HUES6 (cell line): ENCODE results near the gene CCDC85C.

Experiments used
- H3K27ac ChIP-seq: 2 replicates; pipeline ENCODE4 v1.7.0; 2013; ENCODE audit warnings: low read depth, mild to moderate bottlenecking, low read length, inconsistent platforms
- H3K27me3 ChIP-seq: 2 replicates; pipeline ENCODE4 v1.6.1; 2013; ENCODE audit warnings: low read length; ENCODE audit not compliant: control insufficient read depth, insufficient read depth
- H3K36me3 ChIP-seq: 2 replicates; pipeline ENCODE4 v1.6.1; 2013; ENCODE audit warnings: low read length; ENCODE audit not compliant: control insufficient read depth, insufficient read depth
- H3K4me1 ChIP-seq: 2 replicates; pipeline ENCODE4 v1.6.1; 2013; ENCODE audit warnings: low read length; ENCODE audit not compliant: control insufficient read depth, insufficient read depth
- H3K4me3 ChIP-seq: 2 replicates; pipeline ENCODE4 v1.5.1; 2013; ENCODE audit warnings: low read depth, low read length
- H3K9ac ChIP-seq: one replicate; pipeline ENCODE4 v1.6.1; 2013; ENCODE audit warnings: mild to moderate bottlenecking, low read length
- H3K9me3 ChIP-seq: 2 replicates; pipeline ENCODE4 v1.6.1; 2013; ENCODE audit warnings: low read depth, low read length; ENCODE audit not compliant: control insufficient read depth, insufficient read depth

Gene CCDC85C

DNA sequence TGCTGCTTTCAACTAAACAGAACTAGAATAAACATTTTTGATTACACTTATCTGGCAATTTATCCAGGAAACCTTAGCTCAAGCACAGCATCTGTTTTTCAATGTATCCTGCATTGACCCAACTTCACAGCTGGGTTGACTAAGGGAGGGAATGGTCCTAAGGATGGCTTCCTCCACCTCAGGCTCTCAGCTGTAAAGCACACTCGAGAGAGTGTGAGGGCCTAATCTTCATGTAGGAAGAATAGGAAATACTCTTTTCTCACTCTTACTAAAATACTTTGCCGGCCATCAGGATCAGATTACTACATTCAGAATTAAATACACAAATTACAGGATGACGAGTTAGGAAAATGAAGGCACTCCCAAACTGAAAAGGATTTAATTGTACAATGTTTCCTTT lies 130.5 kb downstream of the CCDC85C start:
- Histone ChIP-seq H3K9ac (no peak overlapping the region), H3K9me3 (no peaks in the 10 kb centered on the region), H3K27ac (no peak overlapping the region), H3K4me3 (no peak overlapping the region), H3K4me1 (peaks cover 22% of the 10 kb centered on the region), H3K27me3 (no peaks in the 10 kb centered on the region), H3K36me3 (no peaks in the 10 kb centered on the region)

DNA sequence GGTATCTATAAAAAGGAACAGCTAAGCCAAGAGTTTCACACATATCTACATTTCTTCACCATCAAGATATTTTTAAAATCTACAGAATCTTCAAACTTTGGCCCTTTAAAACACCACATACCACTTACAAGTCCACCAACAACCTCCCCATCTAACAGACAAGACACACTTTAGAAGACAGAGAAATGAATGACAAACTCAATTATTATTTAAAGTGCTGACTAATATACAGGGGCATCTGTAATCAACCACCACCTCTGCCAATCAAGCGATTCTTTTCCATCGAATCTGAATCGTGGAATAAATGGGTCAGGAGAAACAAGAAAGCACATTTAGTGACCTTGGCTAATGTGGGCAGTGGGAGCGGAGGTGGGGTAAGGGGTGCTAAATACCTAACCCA lies 131.1 kb downstream of the CCDC85C start:
- no peaks in the 10 kb centered on the region for H3K27me3 ChIP-seq
- H3K4me3 ChIP-seq: no peak overlapping the region
- H3K4me1 ChIP-seq: peaks cover 22% of the 10 kb centered on the region
- H3K27ac ChIP-seq: no peak overlapping the region
- H3K9me3 ChIP-seq: no peaks in the 10 kb centered on the region
- H3K9ac ChIP-seq: no peak overlapping the region
- H3K36me3 ChIP-seq: no peaks in the 10 kb centered on the region

- H3K4me3 ChIP-seq: no peak overlapping the region
- peaks cover 22% of the 10 kb centered on the region for H3K4me1 ChIP-seq
- H3K36me3 ChIP-seq: no peaks in the 10 kb centered on the region
- no peak overlapping the region for H3K9ac ChIP-seq
- H3K9me3 ChIP-seq: no peaks in the 10 kb centered on the region
- no peak overlapping the region for H3K27ac ChIP-seq
- no peaks in the 10 kb centered on the region for H3K27me3 ChIP-seq
Observed at GRCh38 chr14:99471731-99472130, 132.3 kb downstream of the CCDC85C start.

- no peaks in the 10 kb centered on the region for H3K9me3 ChIP-seq
- H3K4me1 ChIP-seq: peaks cover 11% of the 10 kb centered on the region
- no peak overlapping the region for H3K9ac ChIP-seq
- H3K27ac ChIP-seq: no peak overlapping the region
- H3K4me3 ChIP-seq: no peak overlapping the region
- peaks cover 10% of the 10 kb centered on the region for H3K36me3 ChIP-seq
- H3K27me3 ChIP-seq: no peaks in the 10 kb centered on the region
Observed at GRCh38 chr14:99468836-99469592, 135.0 kb downstream of the CCDC85C start.

DNA sequence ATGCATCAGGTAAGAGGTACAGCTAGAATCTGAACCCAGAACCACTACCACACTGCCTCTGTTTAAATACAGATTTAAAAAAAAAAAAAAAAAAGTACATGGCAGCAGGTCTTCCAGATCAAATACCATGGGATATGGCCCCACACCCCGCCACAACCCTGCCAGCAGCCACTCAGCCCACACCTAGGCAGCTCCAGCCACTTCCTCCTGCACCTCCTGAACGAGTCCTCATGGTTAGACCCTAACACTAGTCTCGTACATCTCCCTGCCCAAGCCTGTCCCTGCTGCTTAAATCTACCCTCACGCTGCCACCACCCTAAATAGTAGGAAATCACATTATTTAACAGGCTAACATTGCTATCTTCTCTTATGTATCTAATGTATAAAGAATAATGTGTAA lies 135.9 kb downstream of the CCDC85C start:
- Histone ChIP-seq H3K27ac (no peak overlapping the region), H3K27me3 (no peaks in the 10 kb centered on the region), H3K9ac (no peak overlapping the region), H3K4me3 (no peak overlapping the region), H3K9me3 (no peaks in the 10 kb centered on the region), H3K4me1 (peaks cover 7% of the 10 kb centered on the region), H3K36me3 (peaks cover 15% of the 10 kb centered on the region)

GRCh38 chr14:99467336-99468078 lies 136.5 kb downstream of the CCDC85C start:
- Histone ChIP-seq H3K27me3 (no peaks in the 10 kb centered on the region), H3K4me1 (peaks cover 10% of the 10 kb centered on the region), H3K9ac (no peak overlapping the region), H3K9me3 (no peaks in the 10 kb centered on the region), H3K36me3 (peaks cover 20% of the 10 kb centered on the region), H3K4me3 (no peak overlapping the region), H3K27ac (no peak overlapping the region)

- H3K27ac ChIP-seq: no peak overlapping the region
- peaks cover 23% of the 10 kb centered on the region for H3K36me3 ChIP-seq
- H3K9ac ChIP-seq: no peak overlapping the region
- no peaks in the 10 kb centered on the region for H3K27me3 ChIP-seq
- peaks cover 16% of the 10 kb centered on the region for H3K4me1 ChIP-seq
- no peaks in the 10 kb centered on the region for H3K9me3 ChIP-seq
- H3K4me3 ChIP-seq: no peak overlapping the region
Observed at GRCh38 chr14:99466758-99467157, 137.2 kb downstream of the CCDC85C start.

- H3K27me3 ChIP-seq: no peaks in the 10 kb centered on the region
- no peak overlapping the region for H3K27ac ChIP-seq
- peaks cover 22% of the 10 kb centered on the region for H3K4me1 ChIP-seq
- no peak overlapping the region for H3K9ac ChIP-seq
- H3K9me3 ChIP-seq: no peaks in the 10 kb centered on the region
- peaks cover 34% of the 10 kb centered on the region for H3K36me3 ChIP-seq
- H3K4me3 ChIP-seq: no peak overlapping the region
Observed at GRCh38 chr14:99465288-99465687, 138.7 kb downstream of the CCDC85C start.

- no peaks in the 10 kb centered on the region for H3K9me3 ChIP-seq
- peaks cover 22% of the 10 kb centered on the region for H3K4me1 ChIP-seq
- peaks cover 43% of the 10 kb centered on the region for H3K36me3 ChIP-seq
- H3K27me3 ChIP-seq: no peaks in the 10 kb centered on the region
- no peak overlapping the region for H3K9ac ChIP-seq
- no peak overlapping the region for H3K4me3 ChIP-seq
- H3K27ac ChIP-seq: no peak overlapping the region
Observed at GRCh38 chr14:99463974-99464373, 140.0 kb downstream of the CCDC85C start.

DNA sequence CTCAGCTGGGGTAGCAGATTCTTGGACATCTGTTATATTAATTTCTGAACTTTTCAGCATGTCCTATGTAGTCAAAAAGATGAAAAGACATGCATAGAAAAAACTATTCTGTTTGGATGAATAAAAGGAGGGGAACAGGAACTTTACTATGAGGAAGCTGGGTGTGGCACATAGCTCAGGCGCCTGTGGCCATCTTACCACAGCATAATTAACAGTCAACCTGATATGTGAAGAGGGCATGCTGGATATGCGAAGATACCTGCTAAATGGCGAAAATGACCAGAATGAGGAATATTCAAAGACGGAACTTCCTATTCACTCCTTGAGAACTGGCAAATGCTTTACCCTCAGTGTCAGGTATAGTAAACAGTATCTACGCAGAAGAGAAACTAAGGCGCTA lies 141.8 kb downstream of the CCDC85C start:
- Histone ChIP-seq H3K9ac (no peak overlapping the region), H3K9me3 (no peaks in the 10 kb centered on the region), H3K4me3 (no peak overlapping the region), H3K27me3 (no peaks in the 10 kb centered on the region), H3K4me1 (peaks cover 22% of the 10 kb centered on the region), H3K27ac (no peak overlapping the region), H3K36me3 (peaks cover 59% of the 10 kb centered on the region)

DNA sequence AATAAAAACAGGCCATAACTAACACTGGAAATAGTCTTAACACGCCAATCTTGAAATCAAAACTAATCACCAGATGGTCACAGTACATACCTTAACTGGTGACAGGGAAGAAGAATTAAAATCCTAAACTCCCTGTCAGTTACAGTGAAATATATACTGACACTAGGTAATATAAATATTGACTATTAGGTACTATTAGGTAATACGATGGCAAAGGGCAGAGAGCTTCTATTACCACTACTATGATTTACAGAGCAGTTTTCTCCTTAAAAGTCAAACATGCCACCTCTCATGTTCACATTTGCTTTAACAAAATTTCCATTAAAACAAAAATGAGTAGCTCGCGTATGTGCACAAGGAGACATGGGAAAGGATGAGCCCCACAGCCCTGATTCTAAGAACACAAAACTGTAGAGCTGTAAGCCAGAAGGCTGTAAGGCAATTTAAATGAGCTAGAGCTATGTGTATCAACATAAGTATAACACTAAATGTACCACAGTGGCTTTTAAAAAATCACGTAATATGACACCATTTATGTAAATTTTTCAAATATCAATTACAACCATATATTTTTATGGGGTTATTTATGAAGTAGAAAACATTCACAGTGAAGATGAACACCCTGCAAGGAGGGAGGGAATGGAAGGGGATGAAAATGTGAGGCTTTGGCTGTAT lies 142.5 kb downstream of the CCDC85C start:
- no peaks in the 10 kb centered on the region for H3K27me3 ChIP-seq
- no peak overlapping the region for H3K27ac ChIP-seq
- peaks cover 65% of the 10 kb centered on the region for H3K36me3 ChIP-seq
- no peak overlapping the region for H3K9ac ChIP-seq
- H3K4me1 ChIP-seq: peaks cover 22% of the 10 kb centered on the region
- no peak overlapping the region for H3K4me3 ChIP-seq
- no peaks in the 10 kb centered on the region for H3K9me3 ChIP-seq
